Measurements from ENCODE around the gene GNAI1. TPM values are rescaled to one million over a fixed set of nuclear protein-coding genes. Genes with fewer than 3 reads are reported as not detected.

GNAI1 gene
- total RNA-seq, 1 experiment from 2014 or later = 20.5 TPM

DNA sequence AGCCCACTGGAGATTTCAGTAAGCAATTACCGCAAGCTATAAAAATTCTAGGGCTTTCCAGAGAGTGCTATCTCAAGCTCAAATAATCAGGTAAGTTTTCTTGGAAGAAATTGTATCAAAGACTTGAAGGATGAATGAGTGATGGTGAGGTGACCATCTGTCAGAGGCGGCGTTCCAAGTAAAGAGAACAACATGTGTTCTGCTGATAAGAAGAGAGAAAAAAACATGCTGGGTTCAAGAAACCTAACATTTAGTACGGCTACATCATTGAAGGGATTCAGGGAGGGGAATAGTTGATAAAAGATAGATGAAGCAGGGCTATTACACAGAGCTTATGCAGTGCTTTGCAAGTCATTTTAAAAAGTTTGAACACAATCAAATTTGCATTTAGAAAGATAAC is 100.7 kb downstream of the GNAI1 start:
- DNase-seq = no peak
- no peak overlapping the region for H3K4me3 Mint-ChIP-seq (ENCODE audit: low read depth, unreplicated experiment)
- TF ChIP-seq, protein P1, sequence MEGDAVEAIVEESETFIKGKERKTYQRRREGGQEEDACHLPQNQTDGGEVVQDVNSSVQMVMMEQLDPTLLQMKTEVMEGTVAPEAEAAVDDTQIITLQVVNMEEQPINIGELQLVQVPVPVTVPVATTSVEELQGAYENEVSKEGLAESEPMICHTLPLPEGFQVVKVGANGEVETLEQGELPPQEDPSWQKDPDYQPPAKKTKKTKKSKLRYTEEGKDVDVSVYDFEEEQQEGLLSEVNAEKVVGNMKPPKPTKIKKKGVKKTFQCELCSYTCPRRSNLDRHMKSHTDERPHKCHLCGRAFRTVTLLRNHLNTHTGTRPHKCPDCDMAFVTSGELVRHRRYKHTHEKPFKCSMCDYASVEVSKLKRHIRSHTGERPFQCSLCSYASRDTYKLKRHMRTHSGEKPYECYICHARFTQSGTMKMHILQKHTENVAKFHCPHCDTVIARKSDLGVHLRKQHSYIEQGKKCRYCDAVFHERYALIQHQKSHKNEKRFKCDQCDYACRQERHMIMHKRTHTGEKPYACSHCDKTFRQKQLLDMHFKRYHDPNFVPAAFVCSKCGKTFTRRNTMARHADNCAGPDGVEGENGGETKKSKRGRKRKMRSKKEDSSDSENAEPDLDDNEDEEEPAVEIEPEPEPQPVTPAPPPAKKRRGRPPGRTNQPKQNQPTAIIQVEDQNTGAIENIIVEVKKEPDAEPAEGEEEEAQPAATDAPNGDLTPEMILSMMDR (IDR thresholded peaks at IDR 0.05; ENCODE audit: unreplicated experiment) = no peak
- H3K36me3 Mint-ChIP-seq (ENCODE audit: insufficient read depth, unreplicated experiment) = no peaks in the 10 kb centered on the region
- H3K9me3 Mint-ChIP-seq (ENCODE audit: low read depth, unreplicated experiment) = no peaks in the 10 kb centered on the region
- intact Hi-C loops (cut with micrococcal nuclease; ENCODE audit: unreplicated experiment) = no loop called here
- BruUV-seq (replicated peaks) = no TSS peak
- no peaks in the 10 kb centered on the region for H3K27me3 Mint-ChIP-seq (ENCODE audit: unreplicated experiment)
- CTCF ChIA-PET = no interaction called here
- no peak overlapping the region for H3K27ac Mint-ChIP-seq (ENCODE audit: unreplicated experiment)
- H3K4me1 Mint-ChIP-seq (ENCODE audit: low read depth, unreplicated experiment) = peaks cover 19% of the 10 kb centered on the region

DNA sequence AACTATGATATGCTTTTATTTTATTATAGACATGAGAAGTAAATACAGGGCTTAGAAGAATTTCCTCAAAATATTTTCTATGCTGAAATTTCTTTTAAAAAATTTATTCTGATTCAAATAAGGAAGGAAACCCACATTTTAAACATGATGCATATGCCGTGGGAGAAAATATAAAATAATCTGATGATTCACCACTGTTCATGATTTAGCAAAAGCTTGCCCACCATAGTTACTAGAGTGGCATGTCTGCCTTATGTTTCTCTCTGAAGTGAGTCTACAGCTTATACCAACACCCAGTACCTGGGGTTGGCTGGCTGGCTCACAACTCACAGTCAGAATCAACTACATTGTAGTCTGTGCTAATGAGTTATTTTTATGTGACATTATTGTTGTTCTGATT is 102.0 kb downstream of the GNAI1 start:
- no peak for DNase-seq
- CTCF ChIA-PET = no interaction called here
- TF ChIP-seq, protein P1 (IDR thresholded peaks at IDR 0.05; ENCODE audit: unreplicated experiment) = no peak
- Mint-ChIP-seq H3K4me3 (ENCODE audit: low read depth, unreplicated experiment) (no peak overlapping the region), H3K27ac (ENCODE audit: unreplicated experiment) (no peak overlapping the region), H3K4me1 (ENCODE audit: low read depth, unreplicated experiment) (peaks cover 16% of the 10 kb centered on the region), H3K27me3 (ENCODE audit: unreplicated experiment) (no peaks in the 10 kb centered on the region), H3K9me3 (ENCODE audit: low read depth, unreplicated experiment) (no peaks in the 10 kb centered on the region), H3K36me3 (ENCODE audit: insufficient read depth, unreplicated experiment) (no peaks in the 10 kb centered on the region)
- intact Hi-C loops (cut with micrococcal nuclease; ENCODE audit: unreplicated experiment) = no loop called here
- BruUV-seq (replicated peaks) = no TSS peak

DNA sequence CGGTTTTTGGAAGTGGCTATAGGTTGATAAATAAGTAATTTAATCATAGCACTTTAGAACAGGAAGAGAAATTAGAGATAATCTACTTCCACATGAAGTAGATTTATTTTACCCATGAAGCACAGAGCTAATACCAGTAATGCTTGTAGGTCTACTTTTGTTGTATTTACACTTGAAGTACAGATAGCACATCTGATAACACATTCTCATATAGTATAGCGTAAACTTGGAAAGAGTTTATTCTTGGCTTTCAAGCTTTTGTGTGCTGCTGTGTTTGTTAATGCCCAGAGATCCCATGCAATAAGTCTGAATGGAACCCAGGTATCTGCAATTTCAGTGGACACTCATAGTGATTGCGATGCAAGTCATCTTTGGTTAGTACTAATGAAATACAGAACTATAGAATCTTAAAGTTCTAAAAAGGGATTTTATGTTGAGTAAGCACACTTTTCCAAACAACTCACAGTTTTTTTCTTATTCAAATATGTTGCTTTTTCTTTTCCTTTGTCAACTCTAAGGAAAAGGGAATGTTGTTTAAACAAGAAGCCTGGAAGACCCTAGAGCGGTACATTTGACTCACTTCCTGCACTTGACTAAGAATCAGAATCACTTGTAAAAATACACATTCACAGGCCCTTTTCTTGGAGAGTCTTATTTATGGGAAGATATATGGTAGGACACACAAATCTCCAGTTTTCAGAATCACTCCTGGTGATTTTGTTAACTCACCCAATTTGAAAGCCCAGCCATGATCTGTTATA is 105.8 kb downstream of the GNAI1 start:
- intact Hi-C loops (cut with micrococcal nuclease; ENCODE audit: unreplicated experiment) = no loop called here
- H3K27ac Mint-ChIP-seq (ENCODE audit: unreplicated experiment) = no peak overlapping the region
- no peaks in the 10 kb centered on the region for H3K4me1 Mint-ChIP-seq (ENCODE audit: low read depth, unreplicated experiment)
- no peak overlapping the region for H3K4me3 Mint-ChIP-seq (ENCODE audit: low read depth, unreplicated experiment)
- BruUV-seq (replicated peaks) = no TSS peak
- TF ChIP-seq, protein P1 (IDR thresholded peaks at IDR 0.05; ENCODE audit: unreplicated experiment) = no peak
- CTCF ChIA-PET = no interaction called here
- H3K36me3 Mint-ChIP-seq (ENCODE audit: insufficient read depth, unreplicated experiment) = no peaks in the 10 kb centered on the region
- no peaks in the 10 kb centered on the region for H3K9me3 Mint-ChIP-seq (ENCODE audit: low read depth, unreplicated experiment)
- DNase-seq = no peak
- H3K27me3 Mint-ChIP-seq (ENCODE audit: unreplicated experiment) = no peaks in the 10 kb centered on the region

DNA sequence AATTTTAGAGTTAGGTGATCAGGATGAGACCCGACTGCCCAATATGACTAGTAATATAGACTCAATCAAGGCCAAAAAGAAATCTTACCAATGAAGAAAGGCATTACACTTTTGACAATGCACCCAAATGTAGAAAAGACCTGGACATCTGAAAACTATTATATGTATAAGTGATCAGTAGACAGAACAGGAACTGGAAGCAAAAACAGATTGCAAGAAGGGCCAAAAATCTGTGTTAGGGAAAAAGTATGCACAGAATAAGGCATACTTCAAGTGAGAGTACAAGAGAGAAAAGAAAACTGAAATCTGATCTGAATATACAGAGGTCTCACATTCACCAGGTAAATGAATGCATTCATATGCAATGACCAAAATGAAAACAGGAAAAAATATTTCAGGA is 107.0 kb downstream of the GNAI1 start:
- Mint-ChIP-seq H3K9me3 (ENCODE audit: low read depth, unreplicated experiment) (peaks cover 2% of the 10 kb centered on the region), H3K4me1 (ENCODE audit: low read depth, unreplicated experiment) (no peaks in the 10 kb centered on the region), H3K36me3 (ENCODE audit: insufficient read depth, unreplicated experiment) (no peaks in the 10 kb centered on the region), H3K27ac (ENCODE audit: unreplicated experiment) (no peak overlapping the region), H3K4me3 (ENCODE audit: low read depth, unreplicated experiment) (no peak overlapping the region), H3K27me3 (ENCODE audit: unreplicated experiment) (no peaks in the 10 kb centered on the region)
- CTCF ChIA-PET = no interaction called here
- BruUV-seq (replicated peaks) = no TSS peak
- no peak for DNase-seq
- TF ChIP-seq, protein P1 (IDR thresholded peaks at IDR 0.05; ENCODE audit: unreplicated experiment) = no peak
- intact Hi-C loops (cut with micrococcal nuclease; ENCODE audit: unreplicated experiment) = no loop called here
